GM18502 (cell line): ENCODE measurements around the gene TBATA.

Experiments
- ATAC-seq: cut with Tn5 transposase; IDR thresholded peaks from one replicate; pipeline ENCODE4 v1.9.1; 2021; ENCODE audit warnings: mild to moderate bottlenecking; ENCODE audit not compliant: unreplicated experiment, poor library complexity

Gene TBATA, protein sequence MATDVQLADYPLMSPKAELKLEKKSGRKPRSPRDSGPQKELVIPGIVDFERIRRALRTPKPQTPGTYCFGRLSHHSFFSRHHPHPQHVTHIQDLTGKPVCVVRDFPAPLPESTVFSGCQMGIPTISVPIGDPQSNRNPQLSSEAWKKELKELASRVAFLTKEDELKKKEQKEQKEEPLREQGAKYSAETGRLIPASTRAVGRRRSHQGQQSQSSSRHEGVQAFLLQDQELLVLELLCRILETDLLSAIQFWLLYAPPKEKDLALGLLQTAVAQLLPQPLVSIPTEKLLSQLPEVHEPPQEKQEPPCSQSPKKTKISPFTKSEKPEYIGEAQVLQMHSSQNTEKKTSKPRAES

DNA sequence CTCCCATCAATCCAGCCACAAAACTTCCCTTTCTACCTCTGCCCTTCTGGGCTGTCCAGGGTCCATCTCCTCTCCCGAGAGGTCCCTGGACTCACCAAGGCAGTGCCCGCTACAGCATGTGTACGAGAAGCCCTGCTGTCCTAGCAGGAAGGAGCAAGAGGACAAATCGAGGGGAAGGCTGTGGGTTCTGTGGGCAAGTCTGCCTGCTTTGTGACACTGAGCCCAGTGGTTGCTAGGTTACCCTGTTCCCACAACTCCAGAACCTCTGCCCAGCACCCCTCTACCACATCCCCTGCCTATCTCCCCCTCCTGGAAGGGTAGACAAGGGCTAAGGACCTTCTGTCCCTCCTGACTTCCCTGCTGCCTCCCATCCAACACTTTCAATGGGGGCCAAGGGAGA lies at the start of gene TBATA:
TSS of gene TBATA (minus strand) at position 188 of the 400 bp plus-strand sequence. CDS start 1,998 bp downstream, outside the sequence.
- ATAC-seq = no peak

DNA sequence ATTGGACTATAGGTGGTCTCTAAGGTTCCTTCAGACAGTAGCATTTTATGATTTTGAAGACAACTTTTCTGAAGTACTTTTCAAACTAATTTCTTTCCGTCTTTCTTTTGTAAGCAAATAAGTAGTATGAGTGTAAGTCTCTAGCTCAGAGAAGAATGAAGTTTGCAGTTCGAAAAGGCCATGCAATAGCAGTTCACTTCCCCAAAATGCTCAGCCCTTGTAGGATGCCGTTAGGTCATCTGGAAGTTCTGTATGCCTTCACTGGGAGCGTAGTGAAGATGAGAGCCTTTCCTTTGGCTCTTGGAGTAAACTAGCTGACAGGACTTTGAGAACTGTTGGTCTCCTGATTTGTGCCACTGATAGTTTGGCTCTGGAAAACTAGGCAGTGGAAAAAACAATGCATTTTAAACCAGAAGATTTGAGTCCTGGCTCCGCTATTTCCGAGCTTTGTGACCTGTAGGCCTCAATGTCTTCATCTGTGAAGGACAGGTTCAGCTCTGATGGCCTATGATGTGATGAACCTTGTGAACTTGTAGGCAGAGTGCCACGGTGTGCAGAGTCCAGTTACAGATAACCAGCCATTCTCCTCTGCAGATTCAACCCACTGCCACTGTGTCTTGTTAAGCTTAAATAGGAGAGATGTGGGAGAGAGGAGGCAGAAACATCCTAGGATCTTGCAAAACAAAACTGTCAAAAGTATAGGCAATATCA lies 49.4 kb upstream of the TBATA start:
- ATAC-seq = no peak

DNA sequence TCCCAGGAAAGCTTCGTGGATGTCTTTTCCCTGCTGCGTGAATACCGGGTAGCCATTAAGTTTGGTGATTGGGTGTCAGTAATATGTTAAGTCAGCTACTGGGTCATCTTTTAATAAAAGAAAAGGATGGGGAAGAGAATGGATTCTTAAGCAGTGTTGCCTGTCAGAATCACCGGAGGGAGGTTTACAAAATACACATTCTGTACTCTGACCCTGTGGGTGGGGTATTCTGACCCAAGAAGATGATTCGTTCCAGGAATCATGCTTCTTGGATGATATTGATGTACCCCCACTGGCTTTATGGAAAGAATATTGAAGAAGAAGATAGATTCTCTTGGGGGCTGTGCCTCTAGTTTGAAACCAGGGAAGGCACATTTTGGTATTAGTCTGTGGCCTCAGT lies 48.8 kb upstream of the TBATA start:
- no peak for ATAC-seq

DNA sequence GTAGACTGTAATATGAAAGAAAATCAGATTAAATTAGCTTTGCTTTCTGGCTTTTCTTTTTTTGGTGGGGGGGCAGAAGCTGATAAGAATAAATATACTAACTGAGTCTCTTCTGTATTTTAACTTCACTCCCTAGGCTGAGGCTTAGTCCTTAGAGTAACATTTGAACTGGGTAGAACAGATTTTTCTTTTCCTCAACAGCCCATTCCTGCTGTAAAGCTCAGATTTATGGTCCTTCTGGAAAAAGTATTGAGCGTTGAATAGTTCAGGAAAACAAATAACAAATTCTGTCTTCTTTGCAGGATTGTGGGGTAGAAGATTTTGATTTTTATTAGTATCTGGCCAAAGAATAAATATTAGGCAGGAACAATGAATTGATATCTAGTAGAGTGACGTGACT lies 48.4 kb upstream of the TBATA start:
- no peak for ATAC-seq

DNA sequence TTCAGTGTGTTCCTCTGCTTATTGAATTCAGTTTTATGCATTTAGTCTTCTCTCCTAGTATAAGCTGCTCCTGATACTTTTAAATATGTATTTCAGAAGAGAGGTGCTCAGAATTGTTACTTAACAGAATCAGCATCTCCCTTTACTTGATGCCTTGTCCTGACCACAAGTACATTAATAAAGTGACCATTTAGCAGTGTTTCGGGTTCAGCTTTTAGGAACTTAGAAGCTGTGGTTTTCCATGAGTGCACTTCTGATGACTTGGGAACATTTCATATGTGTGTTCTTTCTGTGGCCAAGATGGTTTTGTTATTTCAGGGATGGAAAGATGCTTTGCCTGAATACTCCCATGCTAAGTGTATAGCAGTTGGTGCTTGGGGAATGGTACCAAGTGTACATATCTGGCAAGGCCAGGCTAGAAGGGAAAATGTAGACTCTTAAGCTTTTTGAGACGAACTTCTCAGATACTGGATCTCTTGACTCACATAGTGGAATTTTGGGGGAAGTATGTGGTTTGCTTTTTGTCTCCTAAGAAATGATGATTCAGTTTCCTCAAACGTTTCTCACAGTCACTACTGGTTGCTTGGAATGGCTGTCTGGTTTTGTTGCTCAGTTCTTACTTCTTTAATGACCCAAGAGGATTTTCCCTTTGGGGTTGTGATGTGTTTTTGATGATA lies 47.8 kb upstream of the TBATA start:
- no peak for ATAC-seq

DNA sequence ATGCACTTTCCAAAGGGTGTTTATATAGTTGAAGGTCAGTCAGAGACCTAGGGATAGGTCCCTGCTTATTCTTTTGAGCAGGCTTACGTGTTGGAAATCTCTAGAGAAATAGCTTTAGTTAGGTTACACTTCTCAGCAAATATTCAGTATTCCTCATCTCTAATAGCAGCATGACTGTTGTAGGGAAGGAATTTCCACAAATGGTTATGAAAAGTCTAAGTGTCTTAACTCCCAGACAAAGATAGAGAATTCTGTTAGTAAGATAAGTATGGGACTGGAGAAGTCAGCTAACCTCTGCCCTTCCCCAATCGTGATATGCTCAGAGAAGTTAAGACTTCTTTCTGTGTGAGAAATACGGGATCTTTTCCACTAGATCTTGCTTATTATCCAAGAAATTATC lies 47.0 kb upstream of the TBATA start:
- no peak for ATAC-seq

DNA sequence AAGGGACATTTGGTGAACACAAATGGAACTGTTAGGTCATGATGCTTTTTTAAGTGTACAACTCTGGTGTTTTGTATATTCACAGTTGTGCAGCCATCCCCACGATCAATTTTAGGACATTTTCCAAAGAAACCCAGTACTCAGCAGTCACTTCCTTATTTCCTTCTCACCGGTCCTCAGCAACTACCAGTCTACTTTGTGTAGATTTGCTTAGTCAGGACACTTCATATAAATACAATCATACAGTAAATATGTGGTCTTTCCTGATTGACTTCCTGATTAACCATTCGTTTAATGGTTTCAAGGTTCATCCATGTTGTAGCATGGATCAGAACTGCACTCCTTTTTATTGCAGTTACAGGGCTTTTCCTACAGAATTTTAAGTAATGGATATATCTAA lies 45.0 kb upstream of the TBATA start:
- no peak for ATAC-seq

DNA sequence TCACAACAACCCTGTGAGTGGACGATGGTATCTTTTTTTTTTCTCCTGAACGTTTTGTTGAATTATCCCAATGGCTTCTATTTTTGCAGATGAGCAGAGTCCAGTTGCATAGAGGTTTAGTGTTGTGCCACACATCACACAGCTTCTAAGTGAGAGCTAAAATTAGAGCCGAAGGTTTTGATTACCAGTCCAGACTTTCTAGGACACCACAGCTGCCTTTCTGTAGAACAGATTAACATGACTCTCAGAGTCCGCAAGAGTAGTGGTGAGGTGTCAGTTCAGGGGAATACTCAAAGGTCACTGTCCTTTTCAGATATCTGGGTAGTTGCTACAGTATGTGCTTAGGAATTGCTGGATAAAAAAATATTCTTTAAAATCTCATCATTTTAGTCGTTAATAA lies 44.4 kb upstream of the TBATA start:
- ATAC-seq = no peak

DNA sequence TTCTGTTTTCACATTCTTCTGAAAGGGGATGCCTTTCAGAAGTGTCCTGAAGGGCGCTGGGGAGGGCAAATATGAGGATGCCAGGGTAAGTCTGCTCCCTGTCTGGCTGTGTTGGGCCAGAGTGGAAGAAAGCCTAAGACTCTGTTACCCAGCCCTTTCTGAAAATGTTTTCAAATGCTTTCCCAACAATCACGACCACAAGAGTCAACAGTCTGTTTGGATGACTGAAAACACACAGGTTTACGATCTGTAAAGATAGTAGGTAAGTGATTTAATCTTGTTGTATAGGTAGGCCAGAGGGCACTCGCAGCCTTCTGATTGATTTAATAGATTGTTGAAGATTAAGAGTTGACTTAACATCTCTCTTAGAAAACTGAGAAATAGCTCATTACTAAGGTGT lies 43.7 kb upstream of the TBATA start:
- no peak for ATAC-seq

DNA sequence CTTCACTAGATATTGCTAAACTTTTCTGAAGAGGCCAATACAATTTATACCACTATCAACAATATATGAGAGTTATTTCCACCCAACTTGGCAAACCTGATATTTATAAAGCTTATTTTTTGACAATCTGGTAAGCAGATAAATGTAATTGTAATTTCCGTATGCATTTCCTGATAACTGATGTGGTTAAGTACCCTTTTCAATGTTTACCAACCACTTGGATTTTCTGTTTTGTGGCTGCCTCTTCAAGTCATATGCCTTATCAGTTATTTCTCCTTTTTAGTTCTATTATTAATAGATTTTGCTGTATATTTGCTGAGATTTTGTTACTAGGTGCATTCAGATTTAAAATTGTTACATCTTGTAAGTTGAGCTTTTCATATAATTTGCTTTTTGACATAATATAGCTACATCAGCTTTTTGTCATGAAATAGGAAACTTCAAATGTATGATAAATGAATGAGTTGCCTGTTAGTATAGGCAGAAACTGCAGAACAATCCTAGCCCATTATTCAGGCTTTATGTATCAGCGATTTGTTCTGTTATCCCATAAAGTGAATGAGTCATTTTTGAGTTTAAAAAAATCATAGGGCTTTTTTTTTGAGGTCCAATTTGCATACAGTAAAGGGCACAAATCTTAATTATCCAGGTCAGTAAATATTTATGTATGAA lies 42.0 kb upstream of the TBATA start:
- no peak for ATAC-seq

DNA sequence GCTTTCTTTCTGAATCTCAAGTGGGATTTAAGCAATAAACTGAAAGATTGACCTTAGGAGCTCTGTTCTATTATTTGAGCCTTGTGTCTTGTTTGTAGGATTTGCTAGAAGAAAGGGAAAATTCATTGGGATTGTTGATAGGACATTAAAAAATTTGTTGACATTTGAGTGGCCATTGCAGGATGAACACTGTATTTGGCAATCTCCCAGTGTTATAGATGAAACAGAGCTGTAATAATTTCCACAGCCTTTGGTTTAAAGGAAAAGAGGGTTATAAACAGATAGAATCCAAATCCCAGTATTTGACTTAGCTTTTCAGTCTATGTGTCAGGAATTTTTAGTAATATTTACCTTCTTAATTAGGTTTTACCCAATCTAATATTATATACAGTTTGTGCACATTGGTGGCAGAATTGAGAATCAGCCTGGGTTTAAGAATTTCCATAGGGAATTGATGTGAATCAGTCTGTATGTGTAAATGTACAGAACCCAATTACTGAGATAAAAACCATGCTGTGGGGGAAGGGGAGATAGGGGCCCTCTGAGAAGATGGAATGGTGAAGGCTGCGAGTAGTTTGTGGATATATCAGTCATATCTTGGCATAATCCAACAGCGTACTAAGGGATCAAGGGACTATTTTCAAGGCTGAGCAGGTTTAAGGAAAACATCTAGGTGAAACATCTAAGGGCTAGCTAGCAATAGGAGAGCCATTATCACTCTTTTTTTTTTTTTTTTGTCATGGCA lies 37.1 kb upstream of the TBATA start:
- no peak for ATAC-seq

DNA sequence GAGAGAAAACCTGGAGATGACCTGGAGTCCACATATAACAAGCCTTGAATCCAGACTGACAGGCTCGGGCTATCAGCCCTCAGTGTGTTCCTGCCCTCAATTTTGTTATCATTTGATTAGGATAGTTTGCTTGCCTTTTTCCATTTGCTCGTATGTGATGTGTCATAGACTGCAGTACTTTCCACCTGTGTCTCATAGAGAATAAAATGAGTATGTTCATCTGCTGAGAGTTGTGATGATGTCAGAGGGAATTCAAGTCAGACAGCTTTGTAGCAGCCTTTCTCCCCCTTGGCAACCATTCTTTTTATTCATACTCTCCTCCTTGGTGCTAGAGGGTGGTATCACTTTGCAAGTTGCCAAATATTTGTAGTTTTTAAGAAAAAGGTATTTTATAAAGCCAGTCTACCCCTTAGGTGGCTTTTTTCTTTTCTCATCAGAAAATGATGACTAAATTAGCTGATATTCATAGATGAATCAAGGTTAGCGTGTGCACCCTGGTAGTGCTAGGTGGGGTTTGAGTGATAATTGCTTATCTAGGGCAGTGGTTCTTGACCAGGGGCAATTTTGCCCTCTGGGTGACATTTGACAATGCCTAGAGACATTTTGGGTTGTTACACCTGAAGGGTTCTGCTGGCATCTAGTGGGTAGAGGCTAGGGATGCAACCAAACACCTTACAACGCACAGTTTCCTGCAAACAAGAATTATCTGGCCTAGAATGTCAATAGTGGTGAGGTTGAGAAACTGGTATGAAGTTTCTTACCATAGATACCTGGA lies 36.0 kb upstream of the TBATA start:
- no peak for ATAC-seq

DNA sequence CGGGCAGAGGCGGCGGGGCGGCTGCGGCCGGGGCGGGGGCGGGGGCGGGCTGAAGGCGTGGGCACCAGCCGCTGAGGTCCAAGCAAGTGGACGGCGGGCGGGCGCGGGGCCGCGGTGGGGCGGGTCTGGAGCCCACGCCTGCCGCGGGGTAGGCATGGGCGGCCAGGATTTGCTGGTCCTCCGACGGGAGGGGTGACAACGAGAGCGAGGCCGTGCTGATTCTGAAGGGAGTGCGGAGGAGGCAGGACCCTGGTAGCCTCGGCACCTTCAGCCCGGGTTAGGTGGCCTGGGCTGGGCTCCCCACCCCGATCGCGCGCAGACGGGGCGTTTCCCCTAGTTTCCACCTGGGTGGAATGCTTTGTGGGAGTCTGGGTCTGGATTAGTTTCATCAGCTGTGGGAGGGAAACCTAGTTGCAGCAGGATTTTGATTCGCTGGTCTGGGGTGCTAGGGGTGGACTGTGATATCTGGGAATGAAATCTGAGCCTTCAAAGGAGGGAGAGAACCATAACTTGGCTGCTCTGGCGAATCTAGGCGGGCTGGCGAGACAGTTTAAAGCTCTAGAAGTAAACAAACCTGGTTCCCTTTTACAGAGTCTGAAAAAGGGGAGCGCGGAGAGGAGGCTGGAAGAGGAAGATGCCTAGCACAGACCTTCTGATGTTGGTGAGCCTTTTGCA lies 31.2 kb upstream of the TBATA start:
- ATAC-seq = peak; percentile 43

DNA sequence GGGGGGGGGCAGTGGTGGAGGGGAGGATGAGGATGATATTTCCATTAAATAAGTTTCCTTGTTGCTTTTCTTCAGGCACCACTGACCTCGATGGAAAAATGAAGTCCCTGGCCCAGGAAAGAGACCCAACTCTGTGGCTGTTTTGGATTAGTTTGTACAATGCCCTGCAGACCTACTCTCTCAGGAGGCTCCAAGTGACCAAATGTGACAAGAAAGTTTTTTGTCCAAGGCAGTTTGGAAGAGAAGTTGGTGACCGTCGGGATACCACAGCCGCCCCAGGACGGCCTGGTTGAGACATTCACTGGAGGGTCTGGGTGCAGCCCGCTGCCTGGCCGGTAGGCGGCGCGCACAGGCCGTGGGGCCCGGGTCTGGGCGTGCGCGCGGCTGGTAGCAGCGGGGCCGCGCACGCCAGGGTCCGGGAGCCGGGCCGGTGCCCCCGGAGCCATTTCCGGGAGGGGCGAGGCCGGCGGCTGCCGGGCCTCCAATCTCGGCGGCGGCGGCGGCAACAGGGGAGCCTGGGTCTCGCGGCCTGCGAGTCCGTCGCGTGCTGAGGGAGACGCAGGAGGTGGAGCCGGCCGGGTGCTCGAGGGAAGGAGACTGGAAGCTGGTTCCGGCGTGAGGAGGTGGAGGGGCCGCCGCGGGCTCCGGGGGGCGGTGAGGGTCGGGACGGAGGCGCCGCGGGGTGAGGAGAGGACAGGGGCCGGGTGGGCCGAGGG lies 30.5 kb upstream of the TBATA start, which contains the start of gene SGPL1:
TSS of gene SGPL1 (plus strand) at position 445 of the 716 bp plus-strand sequence. CDS start 906 bp downstream, outside the sequence.
- peak; percentile 86 for ATAC-seq

DNA sequence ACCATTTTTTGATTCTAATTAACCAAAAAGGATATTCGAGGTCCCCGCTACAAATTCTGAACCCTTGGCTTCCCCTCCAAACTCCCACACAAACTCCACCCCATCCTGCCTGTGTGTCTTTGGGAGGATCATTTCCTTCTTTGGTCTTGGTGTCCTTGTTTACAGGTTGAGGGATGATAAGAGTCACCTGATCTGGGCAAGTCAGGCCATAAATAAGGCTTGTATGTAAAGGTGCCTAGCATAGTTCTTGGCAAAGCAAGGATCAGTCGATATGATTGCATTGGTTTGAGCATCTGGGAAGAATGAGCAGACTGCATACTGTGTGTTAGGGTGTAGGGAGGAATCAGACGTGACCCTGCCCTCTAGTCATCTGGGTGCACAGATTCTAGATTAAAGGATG lies 28.9 kb upstream of the TBATA start:
- no peak for ATAC-seq

DNA sequence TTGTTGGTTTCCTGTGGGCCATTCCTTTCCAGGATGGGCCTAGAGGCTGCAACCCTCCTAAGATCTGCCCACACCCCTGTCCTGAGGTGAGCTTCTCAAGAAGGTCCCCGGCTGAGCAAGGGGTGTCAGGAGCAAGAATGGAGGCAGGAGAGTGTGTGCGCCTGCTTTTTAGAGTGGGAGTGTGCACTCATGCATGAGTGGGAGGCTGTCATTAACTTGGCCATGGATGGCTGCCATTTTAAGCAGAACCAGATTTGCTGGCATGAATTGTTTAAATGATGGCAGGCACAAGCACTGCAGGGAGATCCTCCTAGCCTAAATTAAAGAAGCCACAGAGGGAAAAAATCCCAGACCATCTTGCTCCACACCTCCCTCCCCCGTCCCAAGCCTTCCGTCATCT lies 27.6 kb upstream of the TBATA start:
- ATAC-seq = no peak

DNA sequence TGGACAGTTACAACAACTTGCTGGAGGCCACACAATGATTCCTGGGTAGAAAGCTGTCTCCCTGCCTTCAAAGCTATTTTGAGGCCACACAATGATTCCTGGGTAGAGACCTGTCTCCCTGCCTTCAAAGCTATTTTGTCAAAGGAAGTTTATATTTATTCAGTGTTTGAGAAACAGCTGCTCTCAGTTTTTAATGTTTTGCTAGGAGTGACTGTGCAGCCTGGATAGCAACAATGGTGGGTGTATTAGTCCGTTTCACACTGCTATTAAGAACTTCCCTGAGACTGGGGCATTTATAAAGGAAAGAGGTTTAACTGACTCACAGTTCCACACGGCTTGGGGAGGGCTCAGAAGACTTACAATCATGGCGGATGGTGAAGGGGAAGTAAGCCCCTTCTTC lies 26.7 kb upstream of the TBATA start:
- ATAC-seq = no peak

DNA sequence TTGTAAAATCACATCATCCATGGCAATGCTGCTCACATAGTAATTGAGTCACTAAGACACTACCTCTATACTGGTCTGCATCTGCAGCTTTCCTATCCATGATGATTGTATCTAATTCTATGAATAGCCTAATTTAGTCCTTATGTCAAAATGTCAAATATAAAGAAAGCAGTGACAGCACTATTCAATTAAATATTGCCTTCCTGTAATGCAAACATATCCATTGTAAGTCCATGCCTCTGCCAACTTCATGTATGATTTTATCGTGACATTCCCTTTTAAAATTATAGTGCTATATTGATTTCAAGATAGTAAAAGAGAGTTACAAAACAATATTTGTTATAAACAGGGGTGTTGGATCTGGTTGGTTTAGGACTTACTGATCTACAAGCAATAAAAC lies 25.8 kb upstream of the TBATA start:
- no peak for ATAC-seq
